GM19328 (cell line): ENCODE measurements around the gene BSN.
A peak's percentile ranks its signal among the peaks of the same experiment; 100 is the strongest.

ENCODE experiments used
- ATAC-seq: cut with Tn5 transposase; IDR thresholded peaks from one replicate; pipeline ENCODE4 v1.9.1; 2021; ENCODE audit warnings: mild to moderate bottlenecking, moderate library complexity; ENCODE audit not compliant: unreplicated experiment

BSN gene

DNA sequence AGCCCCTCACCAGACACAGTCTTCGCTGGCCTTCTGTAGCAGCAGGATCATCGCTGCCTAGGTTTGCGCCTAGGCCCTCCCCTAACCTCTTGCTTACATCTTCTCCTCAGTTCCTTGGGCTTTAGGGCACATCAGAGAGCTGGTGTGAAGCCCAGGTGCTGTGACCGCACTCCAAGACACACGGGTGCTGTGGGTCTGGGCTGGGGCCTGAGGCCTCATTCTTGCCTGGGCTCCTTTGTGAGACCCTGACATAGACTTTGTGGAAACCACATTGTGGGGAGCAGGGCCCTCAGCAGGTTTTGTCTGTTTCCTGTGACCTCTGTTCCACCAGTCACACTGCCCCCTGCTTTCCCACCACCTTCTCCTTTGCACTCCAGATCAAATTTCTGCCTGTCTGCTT lies 157.2 kb downstream of the BSN start:
- ATAC-seq = no peak

DNA sequence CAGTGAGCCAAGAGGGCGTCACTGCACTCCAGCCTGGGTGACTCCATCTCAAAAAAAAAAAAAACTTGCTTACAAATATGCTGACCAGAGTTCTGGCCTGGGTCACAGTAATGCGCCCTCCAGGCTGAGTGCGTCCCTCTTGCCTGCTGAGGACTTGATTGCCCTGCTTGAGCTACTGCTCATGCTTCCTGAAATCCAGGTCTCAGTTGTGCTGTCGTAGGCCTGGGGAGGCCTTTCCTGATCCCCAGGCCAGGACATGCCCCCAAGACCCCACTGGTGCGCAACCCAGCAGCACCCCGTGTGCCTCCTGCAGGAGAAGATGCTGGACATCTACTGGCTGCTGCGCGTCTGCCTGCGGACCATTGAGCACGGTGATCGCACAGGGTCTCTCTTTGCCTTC lies 157.9 kb downstream of the BSN start:
- no peak for ATAC-seq

DNA sequence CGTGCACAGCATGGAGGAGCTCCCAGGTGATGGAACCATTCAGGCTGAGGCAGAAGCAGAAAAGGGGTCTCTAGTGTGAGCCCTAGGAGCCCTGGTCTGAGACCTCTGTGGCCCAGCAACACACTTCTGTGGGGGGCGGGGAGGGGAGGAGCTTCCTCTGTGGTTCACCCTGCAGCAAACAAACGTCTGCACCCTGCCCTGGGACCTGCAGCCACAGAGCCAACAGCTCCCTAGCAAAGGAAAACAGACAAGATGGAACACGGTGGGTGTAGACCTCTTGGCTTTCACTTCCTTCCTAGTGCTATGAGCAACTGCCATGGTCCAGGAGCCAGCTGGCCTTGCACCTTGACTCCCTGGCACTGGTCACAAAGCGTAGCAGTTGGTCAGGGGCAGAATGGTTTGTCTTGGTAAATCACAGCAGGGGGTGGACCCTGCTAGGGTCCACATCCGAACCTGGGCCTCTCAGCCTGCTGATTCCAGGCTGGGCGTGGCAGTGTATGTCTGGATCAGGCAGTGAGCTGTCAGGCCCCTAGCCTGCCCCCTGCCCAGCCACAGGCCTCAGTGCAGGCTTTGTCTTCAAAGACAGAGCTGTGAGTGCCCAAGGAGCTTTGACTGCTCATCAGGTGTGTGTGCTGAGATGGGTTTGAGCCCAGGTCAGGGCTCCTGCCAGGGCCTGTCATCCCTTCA lies 158.5 kb downstream of the BSN start:
- ATAC-seq = no peak

DNA sequence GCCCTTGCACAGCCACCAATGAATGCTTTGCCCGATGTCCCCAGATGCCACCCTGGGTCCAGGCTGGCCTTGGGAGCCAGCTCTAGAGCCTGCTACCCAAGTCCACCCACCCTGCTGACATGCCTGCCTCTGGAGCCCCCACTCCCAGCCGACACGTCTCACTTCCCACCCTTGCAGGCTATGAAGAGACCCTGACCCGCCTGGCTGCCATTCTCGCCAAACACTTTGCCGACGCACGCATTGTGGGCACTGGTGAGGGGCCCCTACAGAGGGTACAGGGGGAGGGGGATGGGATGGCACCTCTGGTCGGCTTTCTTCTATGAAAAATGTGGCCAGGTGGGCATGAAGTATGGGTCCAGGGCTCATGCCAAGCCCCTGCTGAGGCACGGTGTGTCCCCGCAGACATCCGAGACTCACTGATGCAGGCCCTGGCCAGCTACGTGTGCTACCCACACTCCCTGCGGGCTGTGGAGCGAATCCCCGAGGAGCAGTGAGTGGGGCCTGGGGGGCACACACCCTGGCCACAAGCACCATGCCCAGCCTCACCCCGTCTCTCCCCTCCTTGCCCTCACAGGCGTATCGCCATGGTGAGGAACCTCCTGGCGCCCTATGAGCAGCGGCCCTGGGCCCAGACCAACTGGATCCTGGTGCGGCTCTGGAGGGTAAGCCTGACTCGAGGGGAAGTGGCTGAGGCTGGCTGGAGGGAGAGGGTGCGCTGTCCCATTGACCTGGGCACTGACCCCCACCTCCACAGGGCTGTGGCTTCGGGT lies 159.2 kb downstream of the BSN start:
- ATAC-seq = no peak

DNA sequence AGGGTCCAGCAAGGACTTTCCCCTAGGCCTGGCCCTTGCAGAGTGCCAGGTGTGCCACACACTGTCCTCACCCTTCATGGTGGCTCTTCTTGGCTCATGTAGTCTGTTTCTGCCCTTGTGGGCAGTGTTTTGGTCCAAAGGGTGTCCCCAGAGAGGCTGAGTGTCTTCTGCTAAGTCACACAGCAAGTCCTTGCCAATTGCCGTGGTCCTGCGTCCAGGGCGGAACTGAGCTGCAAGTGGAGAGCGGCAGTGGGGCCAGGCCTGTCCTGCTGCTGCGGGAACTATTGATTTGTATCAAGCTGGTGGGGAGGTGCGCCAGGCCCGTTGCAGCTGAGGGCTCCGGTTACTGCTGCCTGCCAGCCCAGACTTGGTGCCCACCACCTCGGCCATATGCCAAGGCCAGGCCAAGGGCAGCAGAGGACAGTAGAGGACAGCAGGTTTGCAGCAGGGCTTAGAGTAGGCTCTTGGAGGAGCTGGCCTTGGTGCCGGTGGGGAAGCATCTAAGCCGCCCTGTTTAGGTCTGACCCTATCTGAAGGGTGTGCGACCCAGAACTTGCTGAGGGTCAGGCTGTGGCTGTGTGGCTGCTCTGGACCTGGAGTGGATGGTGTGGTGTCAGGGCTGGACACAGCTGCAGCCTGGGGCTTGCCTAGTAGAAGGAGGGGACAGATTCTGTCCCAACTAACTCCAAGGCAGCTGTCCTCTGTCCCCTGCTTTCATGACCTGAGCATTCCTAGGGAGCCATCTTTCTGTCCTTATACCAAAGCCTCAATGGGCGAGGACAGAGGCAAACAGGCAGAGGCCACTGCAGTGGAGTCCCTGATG lies 160.7 kb downstream of the BSN start:
- ATAC-seq = no peak

DNA sequence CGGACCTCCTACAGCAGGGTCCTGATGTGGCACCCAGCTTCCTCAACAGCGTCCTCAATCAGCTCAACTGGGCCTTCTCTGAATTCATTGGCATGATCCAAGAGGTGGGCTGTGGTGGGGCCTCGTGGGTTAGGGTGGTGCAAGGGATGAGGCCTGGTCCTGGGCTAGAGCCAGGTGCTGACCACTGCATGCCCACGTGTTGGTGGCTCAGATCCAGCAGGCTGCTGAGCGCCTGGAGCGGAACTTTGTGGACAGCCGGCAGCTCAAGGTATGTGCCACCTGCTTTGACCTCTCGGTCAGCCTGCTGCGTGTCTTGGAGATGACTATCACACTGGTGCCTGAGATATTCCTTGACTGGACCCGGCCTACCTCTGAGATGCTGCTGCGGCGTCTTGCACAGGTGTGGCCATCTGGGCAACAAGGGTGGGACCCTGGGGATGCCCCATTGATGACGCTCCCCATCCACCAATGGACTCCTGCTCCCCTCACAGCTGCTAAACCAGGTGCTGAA lies 161.4 kb downstream of the BSN start:
- no peak for ATAC-seq

DNA sequence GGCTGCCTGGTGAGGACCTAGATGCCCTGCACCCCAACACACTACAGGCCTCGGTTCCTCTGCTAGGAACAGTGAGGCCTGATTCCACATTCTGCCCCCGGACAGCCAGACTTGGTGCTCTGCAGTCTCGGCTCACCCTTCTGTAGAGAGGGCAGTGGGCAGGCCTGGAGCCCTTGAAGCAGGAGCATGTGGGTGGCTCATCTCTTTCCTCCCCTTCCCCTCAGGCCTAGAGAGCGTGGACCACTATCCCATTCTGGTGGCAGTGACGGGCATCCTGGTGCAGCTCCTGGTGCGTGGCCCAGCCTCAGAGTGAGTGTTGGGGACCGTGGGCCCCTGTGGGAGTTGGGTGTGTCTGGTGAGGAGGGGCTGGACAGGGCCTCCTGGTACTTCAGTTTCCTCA lies 161.9 kb downstream of the BSN start:
- no peak for ATAC-seq

DNA sequence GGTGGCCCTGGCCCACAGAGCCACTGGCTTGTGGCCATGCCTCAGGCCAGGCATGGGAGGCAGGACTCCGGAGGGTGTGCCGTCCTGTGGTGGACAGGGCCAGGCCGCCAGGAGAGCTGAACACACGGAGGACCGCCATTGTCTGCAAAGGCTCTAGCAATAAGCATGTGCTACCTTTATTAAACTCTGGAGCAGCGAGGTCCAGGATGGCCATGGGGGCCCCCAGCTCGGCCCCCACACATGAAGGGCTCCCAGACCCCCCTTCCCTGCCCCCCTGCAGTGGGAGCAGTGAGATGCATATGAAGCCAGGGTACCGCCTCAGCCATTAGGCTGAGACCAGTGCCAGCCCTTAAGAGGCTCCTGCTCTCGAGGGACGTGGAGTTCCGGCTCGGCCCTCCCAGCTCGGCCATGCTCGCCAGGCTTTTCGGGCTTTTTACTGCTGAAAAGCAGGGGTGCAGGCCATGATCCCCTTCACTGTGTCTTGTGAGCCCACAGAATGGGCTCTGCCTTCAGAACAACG lies 162.5 kb downstream of the BSN start:
- ATAC-seq = no peak

DNA sequence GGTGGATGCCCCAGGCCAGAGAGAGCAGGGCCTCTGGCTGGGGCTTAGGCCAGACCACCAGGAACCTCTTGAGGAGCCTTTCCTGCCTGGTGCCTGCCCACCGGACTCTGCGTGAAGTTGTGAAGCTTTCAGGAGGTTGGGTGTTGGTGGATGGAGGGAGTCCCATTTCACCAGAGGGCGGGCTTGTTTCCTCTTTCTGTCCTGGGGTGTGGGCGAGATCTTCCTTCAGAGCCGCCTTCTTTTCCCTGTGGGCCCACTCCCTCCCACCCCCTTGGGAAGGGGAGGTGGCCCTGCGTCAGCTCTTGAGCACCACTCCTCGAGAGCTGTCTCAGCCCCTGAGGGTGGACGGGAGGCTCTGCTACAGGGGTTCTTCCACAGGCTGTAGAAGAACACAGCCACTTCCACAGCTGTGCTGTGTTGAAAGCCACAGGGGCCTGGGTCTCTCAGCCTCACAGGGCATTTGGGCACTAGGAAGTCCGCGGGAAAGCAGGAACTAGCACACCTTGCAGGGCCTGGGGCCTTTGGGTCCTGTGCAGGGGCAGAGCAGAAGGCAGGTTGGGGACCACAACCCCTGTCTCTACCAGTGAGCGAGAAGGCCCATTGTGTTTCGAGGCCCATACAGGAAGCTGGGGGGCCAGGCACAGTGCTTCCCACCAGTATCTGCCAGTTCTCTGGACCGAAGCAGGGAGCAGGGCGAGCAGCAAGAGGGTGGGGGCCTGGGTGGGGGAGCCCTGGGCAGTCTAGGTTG lies 163.1 kb downstream of the BSN start:
- ATAC-seq = no peak

DNA sequence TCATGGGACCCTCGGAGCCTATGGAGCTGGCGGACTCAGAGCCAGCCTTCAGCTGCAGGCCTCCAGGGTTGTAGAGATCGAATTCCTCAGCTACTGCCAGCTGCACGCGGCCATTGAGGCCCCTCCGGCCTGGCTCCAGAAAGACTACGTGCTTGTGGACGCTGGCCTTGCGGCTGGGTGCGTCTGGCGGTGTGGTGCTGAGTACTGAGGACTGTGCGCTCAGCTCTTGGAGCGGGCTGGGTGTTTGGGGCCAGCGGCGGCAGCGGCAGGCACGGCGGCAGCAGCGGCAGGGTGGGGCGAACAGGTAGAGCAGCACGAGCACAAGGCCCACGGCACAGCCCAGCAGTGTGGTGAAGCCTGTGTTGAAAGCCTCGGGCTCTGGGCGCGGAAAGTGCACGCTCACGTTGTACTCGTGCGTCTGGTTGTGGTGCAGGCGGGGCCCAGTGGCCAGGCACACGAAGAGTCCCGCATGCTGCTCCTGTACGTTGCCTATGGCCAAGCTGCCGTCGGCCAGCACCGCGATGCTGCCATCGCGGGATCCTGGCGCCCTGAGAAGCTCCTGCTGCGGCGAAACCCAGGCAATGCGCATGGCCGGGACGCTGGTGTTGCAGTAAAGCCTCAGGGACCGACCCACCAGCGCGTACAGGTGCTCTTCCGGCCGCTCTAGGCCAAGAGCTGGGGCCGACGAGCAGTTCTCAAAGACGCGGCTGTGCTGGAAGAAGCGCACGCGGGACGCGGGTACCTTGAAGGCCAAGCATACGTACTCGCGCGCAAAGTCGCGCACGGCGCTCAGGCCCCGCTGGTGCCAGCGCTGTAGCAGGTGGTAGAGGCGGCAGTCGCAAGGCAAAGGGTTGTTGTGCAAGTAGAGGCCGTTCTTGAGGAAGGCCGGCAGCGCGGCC lies 163.9 kb downstream of the BSN start:
- no peak for ATAC-seq

DNA sequence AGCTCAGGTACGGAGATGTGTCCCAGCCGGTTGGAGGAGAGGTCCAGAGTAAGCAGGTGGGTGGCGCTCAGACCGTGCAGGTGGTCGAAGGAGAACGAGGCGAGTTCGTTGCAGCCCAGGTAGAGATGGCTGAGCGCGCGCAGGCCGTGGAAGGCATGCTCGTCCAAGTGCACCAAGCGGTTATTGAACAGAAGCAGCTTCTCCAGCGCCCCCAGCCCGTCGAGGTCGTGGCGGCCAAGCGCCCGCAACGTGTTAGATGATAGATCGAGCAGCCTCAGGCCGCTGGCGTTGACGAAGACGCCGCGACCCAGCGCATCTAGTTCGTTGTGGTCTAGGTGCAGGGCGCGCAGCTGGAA lies 164.6 kb downstream of the BSN start:
- ATAC-seq = no peak

DNA sequence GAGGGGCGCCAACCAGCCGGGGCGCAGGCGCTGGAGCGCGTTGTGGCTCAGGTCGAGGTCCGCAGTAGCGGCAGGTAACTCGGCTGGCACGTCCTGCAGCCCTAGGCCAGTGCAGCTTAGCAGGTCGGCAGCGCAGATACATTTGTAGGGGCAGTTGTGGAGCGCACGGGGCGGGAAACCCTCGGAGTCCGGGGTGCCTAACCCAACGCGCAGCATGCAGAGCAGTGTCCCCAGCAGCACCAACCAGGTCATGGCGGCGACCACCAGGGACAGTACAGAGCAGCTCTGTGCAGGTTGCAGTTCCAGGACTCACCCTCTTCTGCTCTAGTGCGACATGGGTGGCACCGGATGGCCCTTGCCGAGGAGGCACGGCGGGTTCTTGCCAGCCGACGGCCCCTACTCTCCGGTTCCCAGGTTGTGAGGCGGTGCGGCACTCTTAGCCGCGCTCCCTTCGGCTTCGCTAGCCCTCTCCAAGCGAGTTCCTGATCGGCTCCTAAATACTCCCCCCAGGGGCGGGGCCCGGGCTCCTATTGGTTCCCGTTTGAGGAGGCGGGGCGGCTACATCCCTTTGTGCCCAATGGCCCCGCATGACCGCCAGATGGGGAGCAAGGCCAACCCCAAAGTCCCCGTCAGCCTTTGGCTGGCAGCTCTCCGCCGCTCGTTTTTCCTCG lies 165.1 kb downstream of the BSN start, which contains the start of gene AMIGO3:
AMIGO3 (minus strand) TSS at position 471 of the 671 bp plus-strand sequence; CDS start at position 252, 219 bp downstream.
- peak; percentile 48 for ATAC-seq
